ENCODE data around the gene GCA. TPM values are rescaled to one million over a fixed set of nuclear protein-coding genes. Genes with fewer than 3 reads are reported as not detected.

The GCA gene
- total RNA-seq, 4 donors from 2014 or later: 4.9 to 30.5 (median 22.6) TPM

- TF ChIP-seq EP300 (IDR thresholded peaks at IDR 0.05) (no peak), CTCF (IDR thresholded peaks at IDR 0.05) (no peak), POLR2A (IDR thresholded peaks at IDR 0.05) (no peak), POLR2AphosphoS5 (IDR thresholded peaks at IDR 0.05) (no peak)
- Histone ChIP-seq H3K36me3 (no peaks in the 10 kb centered on the region), H3K4me3 (no peak overlapping the region), H3K27ac (no peak overlapping the region), H3K27me3 (no peaks in the 10 kb centered on the region), H3K4me1 (peaks cover 2 to 32% (median 4%) of the 10 kb centered on the region in 3 donors), H3K9me3 (no peaks in the 10 kb centered on the region)
- no peak for ATAC-seq
- WGBS, 2 donors (ENCODE audit: low coverage in 1 of 2): 31 to 56% methylated on average over 1 to 3 of the region's 3 CpGs
Observed at GRCh38 chr2:162370931-162371330, 27.0 kb downstream of the GCA start.

DNA sequence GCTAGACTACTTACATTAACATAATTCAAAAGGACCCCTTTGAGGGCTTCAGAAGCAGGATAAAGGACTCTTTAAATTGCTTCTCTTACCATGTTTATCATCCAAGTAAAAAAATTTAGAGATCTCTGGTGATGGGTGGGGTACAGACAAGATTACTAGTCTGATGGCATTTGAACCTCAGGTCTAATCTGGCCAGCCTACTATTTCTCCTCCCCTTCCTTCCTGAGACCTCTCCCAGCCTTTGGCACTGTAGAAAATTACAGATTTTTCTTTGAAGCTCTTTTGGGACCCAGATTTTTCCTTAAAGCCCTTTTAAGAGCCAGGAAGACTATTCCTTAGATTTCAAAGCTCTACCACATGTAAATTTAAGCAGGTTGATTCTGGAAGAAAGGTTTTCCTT, 28.9 kb downstream of the GCA start:
- Histone ChIP-seq H3K27me3 (no peaks in the 10 kb centered on the region), H3K27ac (no peak overlapping the region), H3K9me3 (no peaks in the 10 kb centered on the region), H3K36me3 (no peaks in the 10 kb centered on the region), H3K4me3 (no peak overlapping the region), H3K4me1 (peaks cover 2 to 32% (median 4%) of the 10 kb centered on the region in 3 donors)
- no peak for TF ChIP-seq EP300 (IDR thresholded peaks at IDR 0.05)
- no peak for TF ChIP-seq CTCF (IDR thresholded peaks at IDR 0.05)
- TF ChIP-seq POLR2AphosphoS5 (IDR thresholded peaks at IDR 0.05): no peak
- no peak for TF ChIP-seq POLR2A (IDR thresholded peaks at IDR 0.05)
- no peak for ATAC-seq

DNA sequence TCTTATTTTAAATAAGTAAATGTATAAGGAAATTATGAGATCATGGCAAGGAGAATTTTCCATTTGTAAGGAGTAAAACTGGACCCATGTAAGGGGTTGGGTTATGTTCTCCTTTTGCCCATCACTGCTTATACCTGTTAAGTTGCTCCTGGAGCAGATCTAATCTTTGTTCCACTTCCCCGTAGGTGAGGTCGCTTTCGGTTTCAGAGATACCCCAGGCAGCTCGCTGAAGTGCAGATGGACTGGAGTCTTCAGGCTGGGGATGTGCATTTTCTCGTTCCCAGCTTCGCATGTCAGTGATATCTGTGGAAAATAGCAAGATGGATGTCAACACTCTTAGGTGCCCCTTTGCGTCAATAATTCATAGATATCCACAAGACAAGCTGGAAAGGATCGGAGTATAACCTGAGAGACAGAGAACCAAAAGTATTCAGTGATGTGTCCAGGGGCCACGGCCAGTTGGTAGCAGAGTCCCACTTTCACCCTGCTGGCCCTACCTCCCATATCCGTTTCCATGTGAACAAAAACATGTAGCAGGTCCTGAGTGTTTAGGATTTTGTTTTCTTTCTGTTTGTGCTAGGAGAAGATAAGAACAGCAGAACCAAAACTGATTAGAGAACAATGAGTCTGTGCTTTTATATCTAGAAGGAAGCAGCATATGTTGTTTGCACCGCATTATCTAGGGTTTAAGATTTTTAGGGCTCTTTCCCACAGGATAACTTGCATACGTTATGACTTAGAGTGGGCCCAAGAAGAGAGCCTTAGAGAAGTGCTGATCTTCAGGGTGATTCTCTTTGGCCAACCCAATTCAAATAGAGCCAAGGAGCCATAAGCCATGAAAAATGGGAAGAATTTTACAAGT, 36.0 kb downstream of the GCA start:
- H3K36me3 ChIP-seq: no peaks in the 10 kb centered on the region
- ATAC-seq: no peak
- no peak overlapping the region for H3K4me3 ChIP-seq
- WGBS, 2 donors (ENCODE audit: low coverage in 1 of 2): 79 to 85% methylated on average over 6 to 12 of the region's 12 CpGs
- TF ChIP-seq POLR2A (IDR thresholded peaks at IDR 0.05) (no peak), EP300 (IDR thresholded peaks at IDR 0.05) (no peak), POLR2AphosphoS5 (IDR thresholded peaks at IDR 0.05) (no peak), CTCF (IDR thresholded peaks at IDR 0.05) (no peak)
- H3K9me3 ChIP-seq: no peaks in the 10 kb centered on the region
- H3K4me1 ChIP-seq: peaks cover 0 to 19% (median 3%) of the 10 kb centered on the region in 3 donors
- no peaks in the 10 kb centered on the region for H3K27me3 ChIP-seq
- H3K27ac ChIP-seq: no peak overlapping the region

DNA sequence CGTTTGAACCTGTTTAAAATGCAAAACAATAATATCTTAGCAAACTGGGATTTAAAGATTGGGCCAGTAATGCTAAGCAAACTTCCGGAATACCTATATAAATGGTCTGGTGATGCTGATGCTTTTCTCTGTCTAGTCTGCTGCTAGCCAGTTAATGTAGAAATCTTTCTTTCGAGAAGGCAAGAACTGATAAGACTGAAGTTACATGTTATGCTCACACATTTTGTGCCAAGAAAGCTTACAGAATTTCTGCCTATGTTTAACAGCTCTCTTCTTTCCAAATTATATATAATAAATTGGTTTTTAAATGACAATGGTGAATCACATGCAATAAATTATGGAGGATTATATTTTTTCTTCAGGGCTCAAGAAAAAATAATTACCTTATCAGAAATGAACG, 37.9 kb downstream of the GCA start:
- H3K27ac ChIP-seq: no peak overlapping the region
- no peaks in the 10 kb centered on the region for H3K27me3 ChIP-seq
- H3K4me1 ChIP-seq: peaks cover 0 to 19% (median 3%) of the 10 kb centered on the region in 3 donors
- H3K36me3 ChIP-seq: no peaks in the 10 kb centered on the region
- 20 to 28% methylated on average over 4 of the region's 4 CpGs for WGBS, 2 donors (ENCODE audit: low coverage in 1 of 2)
- no peak overlapping the region for H3K4me3 ChIP-seq
- H3K9me3 ChIP-seq: no peaks in the 10 kb centered on the region
- TF ChIP-seq POLR2A (IDR thresholded peaks at IDR 0.05): no peak
- no peak for TF ChIP-seq CTCF (IDR thresholded peaks at IDR 0.05)
- no peak for TF ChIP-seq EP300 (IDR thresholded peaks at IDR 0.05)
- no peak for TF ChIP-seq POLR2AphosphoS5 (IDR thresholded peaks at IDR 0.05)
- no peak for ATAC-seq

- 0% methylated on average over 1 of the region's 1 CpG for WGBS, 2 donors (ENCODE audit: low coverage in 1 of 2)
- H3K27me3 ChIP-seq: no peaks in the 10 kb centered on the region
Observed at GRCh38 chr2:162382278-162382677, 38.3 kb downstream of the GCA start.

More at GRCh38 chr2:162382278-162382677, 38.3 kb downstream of the GCA start:
- H3K4me1 ChIP-seq: peaks cover 0 to 19% (median 3%) of the 10 kb centered on the region in 3 donors
- H3K9me3 ChIP-seq: no peaks in the 10 kb centered on the region
- ATAC-seq: no peak
- no peak for TF ChIP-seq POLR2AphosphoS5 (IDR thresholded peaks at IDR 0.05)
- H3K27ac ChIP-seq: no peak overlapping the region
- no peak overlapping the region for H3K4me3 ChIP-seq
- no peaks in the 10 kb centered on the region for H3K36me3 ChIP-seq

Data from gastroesophageal sphincter (tissue), 4 donors.